GM21576 (cell line): ENCODE data around the gene CA12.

ENCODE experiments used
- ATAC-seq: cut with Tn5 transposase; IDR thresholded peaks from one replicate; pipeline ENCODE4 v1.9.1; 2021; ENCODE audit warnings: mild to moderate bottlenecking, moderate library complexity; ENCODE audit not compliant: unreplicated experiment

Gene CA12

DNA sequence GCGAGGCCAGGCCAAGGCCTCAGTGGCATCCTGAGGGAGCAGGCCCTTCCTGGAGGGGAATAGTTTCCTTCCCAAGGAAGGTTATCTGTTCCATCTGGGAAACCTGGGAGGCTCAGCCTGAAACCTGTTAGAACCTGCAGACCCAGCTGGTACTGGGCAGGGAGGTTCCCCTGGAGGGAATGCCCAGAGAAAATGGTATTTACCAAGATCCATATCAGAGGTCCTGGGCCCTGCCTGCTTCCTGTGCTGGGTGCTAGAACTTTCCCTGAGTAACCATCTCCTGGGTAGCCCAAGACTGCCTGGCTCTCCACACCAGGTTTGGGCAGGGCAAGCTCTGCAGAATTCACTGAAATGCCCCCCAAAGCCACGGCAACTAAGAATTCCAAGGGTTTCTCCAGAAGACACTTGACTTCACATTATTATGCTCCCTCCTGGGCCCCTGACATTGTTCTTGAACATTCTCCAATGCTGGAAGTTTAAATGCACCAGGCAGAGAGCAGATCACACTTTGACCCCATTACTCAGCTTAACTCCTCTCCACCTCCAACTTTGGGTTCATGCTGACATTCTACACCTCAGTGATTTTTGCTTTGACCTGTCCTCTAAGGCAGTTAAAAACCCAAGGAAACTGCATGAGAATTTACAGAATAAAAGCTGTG lies 2.0 kb downstream of the CA12 start:
- ATAC-seq, result no peak

DNA sequence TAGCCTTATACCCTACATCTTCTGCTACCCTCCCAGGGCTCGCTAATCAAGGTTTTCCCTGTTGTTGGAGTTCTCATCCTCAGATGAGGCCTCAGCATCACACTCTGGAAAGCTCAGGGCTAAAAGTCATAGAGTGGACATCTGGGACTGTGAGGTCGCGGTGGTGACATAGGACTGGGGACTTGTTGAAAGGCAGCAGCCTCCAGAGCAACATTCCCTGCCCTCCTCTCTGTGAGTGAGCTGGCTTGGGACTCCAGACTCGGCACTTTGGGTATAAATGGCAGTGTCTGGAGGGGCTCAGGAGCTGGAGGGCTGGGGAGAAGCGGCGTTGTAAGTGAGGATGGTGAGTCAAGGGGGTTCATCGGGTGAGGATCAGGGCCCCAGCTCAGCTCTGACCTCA lies 2.7 kb downstream of the CA12 start:
- ATAC-seq, result no peak

DNA sequence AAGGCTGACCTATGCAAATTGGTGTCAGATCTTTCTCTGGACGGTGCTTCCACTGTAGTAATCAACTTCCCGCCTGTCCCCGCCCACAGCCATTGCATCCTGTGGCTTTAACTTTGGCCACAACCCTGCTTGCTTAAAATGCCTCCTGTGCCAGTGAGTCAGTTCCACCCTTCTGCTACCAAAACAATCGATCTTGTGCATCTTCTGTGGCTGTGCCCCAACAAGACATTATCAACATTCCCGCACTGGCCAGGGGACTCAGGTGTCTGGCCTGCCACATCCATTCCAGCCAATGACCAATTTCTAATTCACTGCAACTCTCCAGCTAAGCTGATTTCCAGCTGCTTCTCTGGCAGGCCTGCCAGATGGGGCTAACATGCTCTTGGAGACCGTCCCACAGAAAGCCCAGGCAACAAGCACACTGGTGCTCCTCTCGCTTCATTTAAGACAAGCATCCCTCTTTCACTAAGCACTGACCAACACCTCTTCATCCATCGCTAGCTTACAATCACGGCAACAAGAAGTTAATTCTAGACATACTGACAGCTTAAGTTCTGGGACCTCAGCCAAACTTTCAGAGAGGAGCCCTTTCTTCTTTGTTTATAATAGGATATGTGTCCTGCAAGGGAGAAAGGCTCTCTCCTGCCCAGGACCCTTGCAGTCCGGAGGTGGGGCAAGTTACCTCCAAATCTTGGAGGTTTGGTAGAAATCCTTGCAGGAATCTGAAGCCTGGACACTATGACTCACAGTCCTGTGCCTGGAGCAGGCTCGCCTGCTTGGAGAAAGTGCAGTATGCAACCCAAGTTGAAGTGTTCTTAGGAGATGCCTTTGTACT lies 6.7 kb downstream of the CA12 start:
- no peak for ATAC-seq

DNA sequence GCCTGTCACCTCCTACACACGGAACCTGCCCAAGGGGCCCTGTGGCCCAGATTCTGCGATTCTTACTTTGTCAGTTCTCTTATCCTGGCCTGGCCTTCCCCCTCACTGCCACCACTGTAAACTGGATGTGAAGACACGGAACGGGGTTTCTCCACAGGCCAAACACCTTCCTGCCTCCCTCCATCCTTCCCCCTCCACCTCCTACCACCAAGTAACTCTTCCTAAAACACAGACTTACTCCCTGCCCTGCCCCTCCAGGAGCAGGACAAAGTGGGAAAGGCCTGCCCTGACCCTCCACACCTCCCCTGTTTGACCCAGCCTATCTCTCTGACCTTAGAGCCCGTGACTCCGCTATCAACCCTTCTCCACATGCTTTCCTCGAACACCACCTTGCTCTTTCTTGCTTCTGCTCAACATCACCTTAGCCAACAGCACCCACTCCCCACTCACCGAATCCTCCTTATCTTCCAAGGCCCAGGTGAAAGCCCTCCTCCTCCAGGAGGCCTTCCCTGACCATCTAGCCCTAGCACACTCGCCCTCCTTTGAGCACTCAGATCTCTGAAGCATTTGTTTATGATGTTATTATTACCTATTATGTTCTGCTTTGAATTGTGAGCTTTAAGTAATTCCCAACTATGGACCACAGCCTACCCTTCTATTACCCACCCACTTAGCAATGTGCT lies 7.6 kb downstream of the CA12 start:
- ATAC-seq, result no peak

DNA sequence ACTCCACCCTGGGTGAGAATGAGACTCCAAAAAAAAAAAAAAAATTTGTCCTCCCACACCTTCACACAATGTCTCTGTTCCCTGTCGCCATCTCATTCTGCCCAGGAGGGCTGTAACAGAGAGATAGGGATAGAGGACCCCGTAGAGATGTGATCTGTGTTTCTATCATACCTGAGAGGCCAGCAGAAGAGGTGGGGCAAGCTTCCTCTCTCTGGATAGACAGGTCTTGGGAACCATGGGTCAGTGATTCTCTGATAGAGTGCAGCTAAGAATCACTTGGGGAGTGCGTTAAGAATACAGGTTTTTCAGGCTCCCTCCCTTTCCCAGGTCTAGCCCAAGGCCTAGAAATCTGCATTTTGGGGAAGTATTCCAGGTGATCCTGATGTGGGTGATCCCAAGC lies 8.3 kb downstream of the CA12 start:
- ATAC-seq, result no peak

DNA sequence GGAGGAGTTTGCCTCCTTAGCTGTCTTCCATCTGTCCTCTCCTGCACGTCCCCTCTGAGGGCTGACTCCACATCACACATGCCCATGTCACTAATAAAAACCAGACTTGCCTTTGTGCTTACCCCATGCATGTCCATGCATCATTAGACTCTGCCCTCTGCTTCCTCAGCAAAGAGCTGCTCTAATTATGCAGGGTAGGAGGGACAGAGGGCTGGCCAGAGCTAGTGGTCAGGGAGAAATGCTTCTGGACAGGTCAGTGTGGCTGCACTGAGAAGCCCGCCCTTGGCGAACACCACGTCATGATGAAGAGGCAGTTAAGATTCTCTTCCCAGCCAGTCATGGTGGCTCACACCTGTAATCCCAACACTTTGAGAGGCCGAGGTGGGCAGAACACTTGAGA lies 8.9 kb downstream of the CA12 start:
- no peak for ATAC-seq

DNA sequence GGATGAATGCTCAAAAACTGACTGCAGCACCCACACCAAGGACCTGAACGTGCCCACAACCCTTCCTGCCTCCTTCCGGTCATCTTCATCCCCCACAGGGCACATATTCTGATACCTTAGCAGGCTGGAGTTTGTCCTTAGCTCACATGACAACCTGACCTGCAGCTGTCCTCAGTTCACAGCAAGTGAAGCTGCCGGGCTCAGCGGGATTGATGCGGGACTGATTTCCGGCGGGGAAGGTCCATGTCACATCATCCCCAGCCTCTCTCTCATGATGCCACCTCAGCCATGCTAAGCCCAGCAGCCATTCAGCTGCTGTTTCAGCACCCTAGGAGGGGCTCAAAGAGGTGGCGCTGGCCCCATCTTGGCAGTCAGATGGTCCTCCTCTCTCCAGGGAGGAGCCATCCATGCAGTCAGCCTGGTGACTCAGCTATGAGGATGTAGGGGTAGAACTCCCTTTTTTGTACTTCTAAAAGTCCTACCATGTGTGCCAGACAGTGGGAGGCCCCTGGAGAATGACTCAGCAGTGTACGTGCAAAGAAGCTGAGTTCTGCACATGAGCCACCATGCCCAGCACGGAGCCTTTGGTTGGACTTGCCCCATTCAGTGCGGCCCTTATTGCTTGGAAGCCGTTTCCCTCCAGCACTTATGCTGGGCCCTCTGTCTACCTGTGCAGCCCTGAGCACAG lies 9.5 kb downstream of the CA12 start:
- no peak for ATAC-seq

DNA sequence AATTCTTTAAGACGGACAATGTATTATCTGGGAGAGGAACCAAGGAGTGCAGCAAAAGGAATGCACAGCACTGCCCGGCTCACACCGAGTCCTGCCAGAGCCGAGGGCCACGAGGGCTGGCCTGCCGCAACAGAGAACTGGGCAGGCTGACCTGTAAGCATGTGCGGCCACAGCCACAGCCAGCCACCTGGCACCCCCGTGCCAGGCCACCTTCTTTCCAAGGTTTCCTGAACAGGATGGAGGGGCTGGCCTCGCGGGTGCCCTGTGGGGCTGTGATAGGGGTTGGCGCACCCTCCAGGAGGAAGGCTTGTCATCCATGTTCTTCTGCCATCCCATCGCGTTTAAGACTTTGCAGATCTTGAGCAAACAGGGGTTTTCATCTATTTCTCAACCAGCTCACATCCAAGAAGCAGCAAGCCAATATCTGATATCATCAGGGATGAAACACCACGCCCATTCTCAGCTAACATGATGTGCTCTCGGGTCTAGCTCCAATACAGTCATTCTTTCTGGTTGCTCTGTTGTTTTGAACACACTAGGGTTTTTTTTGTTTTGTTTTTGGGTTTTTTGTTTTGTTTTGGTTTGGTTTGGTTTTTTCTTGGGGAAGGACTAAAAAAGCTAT lies 10.2 kb downstream of the CA12 start:
- ATAC-seq, result no peak

DNA sequence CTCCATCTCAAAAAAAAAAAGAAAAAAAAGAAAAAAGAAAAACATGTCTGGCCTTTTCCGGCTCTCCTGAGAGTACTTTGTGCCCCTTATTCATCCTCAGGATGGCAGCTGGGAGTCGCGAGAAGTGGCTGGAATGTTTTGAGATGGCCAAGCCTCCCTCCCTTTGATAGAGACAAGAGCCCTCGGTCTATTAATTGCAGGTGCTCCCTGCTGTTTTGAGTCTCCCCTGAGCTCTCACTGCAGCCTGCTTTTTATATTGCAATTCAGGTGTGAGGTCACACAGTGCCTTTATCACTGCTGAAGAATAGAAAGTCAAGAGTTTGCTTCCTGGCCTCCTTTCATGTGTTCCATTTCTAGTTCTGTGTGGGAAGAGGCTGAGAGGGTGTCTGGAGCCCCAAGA lies 10.9 kb downstream of the CA12 start:
- ATAC-seq, result no peak

DNA sequence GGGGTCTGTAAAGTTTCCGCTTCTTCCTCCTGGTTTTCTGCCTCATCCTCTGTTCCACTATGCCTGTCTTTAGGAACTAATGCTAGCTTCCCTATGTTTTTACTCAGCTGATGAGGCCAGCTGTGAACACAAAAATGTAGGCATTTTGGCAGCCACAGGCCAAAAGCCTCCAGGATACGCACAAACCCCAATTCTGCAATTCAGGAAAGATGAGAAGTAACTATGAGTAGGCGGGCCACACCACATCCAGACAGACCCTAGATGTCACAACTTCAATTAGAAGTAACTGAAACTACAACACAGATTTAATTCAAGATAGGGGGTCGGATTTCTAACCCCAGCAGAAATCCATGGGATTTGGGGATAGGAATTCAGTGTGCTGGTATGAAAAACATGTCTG lies 11.9 kb downstream of the CA12 start:
- ATAC-seq, result no peak

DNA sequence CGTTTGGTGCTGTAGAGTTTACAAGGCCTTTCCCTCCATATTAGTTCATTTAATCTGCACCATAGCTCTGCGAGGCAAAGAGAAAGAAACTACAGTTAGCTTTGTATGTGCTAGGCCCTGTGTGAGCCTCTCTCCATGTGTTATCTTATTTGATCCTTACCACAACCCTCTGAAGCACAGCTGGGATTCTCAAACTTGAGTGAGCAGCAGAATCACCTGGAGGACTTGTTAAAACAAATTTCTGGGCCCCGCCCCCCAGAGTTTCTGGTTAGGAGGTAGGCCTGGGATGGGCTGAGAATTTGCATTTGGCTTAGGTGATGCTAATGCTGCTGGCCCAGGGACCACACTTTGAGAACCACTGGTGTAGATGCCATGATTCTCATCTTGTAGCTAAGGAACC lies 12.3 kb downstream of the CA12 start:
- no peak for ATAC-seq

DNA sequence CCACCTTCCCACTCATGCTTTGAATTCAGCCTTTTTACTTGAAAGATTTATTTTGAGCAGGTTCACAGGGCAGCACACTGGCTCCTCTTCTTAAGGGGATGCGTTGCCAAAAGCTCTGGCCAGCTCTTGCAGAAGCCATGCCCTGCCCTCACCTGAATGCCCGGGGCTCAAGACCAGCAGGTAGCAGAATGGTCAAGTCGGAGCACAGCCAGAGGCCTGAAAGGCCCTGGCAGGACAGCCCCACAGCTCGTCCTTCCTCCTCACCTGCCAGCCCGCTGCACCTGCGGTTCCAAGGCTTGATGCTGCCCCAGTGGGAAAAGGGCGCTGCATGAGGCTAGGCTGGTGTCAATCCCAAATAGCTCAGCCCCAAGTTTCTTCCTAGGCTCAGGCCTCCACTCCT lies 13.1 kb downstream of the CA12 start:
- no peak for ATAC-seq

DNA sequence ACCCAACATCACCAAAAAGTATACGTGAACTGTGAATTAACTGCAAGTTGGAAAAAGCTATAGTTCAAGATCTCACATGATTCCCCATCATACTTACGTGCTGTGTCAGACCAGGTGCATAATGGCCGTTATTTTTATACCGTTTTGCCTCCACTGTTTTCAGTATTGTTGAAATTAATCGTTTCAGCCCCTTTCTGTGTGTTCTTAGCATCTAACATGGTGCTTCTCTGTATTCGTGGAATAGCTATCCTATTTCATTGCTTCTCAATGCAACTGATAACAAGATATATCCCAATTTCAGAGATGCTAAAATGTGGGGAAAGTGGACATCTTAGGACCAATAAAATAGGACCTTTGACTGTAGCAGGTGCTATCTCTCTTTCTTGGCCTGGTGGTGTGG lies 13.7 kb downstream of the CA12 start:
- no peak for ATAC-seq

DNA sequence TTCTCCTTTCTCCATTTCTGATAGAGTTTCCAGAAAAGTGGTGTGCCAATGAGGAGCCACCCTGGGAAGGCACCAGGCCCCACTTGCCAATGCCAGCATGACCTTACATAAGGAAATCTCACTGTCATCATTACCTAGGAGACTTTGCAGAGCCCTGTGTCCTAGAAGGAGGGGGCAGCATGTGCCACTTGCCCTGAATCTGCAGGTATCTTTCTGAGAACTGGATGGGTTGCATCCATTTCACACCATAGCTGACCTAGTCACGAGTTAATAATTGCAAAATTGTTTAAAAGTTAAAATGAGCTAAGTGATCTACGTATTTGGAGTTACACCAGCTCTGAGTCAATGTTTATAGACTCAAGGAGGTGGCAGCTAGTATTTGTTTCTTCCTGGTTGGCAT lies 14.3 kb downstream of the CA12 start:
- ATAC-seq, result no peak

DNA sequence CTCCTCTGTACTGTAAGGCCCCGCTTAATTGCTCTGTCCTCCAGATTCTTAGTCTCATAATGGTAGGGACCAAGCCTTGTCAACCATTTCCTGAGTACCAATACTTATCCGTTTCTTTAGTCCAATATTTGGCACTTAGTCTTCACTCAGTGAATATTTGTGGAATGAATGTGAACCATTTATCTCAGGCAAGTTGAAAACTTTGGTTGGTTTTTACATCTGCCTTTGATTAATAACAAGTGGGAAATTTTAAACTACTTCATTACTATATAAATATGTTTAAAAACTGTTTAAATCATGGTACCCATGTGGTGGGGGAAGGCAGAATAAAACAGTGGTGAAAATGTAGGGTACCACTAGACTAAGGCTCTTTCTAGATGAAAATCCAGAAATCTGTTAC lies 15.2 kb downstream of the CA12 start:
- no peak for ATAC-seq

DNA sequence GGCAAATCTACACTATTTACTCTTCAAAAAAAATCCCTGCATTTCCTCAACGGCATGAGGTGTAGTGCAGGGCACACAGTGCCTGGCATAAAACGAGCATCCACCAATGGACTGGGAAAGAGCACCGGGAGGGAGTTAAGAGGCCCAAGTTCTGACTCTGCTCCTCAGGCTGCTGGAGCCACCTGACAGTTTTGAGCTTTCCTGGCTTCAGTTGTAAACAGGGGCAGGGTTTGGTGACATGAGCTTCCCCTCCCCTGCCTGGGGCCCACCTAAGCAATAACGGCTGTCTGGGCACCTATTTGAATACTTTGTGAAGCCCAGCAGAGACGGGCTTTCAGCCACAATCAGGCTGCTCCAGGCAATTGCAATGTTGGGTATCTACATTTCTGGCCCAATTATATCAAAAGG lies 16.4 kb downstream of the CA12 start:
- ATAC-seq, result no peak

DNA sequence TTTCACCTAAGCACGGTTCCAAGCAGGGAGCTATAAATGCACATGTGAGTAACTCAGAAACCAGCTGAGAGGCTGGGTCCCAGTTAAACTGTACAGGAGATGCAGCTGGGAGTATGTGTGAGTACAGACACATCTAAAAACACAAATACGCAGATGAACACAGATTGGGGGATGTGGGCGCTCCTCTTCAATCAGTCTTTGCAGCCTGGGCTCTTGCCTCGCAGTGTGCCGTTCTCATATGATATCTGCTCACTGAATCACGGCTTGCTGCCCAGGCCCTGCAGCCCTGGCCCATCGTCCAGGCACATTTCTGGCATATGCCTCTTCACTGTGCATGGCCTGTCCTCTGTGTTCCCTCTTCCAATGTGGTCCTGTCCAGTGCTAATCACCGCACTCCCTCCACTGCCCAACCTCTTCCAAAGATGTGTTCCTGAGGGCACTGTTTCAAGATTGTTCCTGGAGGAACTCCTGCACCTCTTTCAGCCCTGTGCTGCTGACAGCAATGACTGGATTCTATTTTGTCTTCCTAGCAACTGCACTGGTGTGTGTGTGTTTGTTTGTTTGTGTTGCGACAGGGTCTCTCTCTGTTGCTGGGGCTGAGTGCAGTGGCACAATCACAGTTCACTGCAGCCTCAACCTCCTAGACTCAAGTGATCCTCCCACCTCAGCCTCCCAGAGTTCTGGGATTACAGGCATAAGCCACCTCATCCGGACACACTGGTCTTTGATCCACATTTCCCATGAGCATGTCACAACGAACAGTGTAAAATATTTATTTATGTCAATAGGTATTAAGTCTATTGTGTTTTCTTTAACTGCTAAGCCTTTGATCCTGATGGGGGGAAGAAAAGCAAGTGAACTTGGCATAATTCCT lies 17.0 kb downstream of the CA12 start:
- ATAC-seq, result no peak

DNA sequence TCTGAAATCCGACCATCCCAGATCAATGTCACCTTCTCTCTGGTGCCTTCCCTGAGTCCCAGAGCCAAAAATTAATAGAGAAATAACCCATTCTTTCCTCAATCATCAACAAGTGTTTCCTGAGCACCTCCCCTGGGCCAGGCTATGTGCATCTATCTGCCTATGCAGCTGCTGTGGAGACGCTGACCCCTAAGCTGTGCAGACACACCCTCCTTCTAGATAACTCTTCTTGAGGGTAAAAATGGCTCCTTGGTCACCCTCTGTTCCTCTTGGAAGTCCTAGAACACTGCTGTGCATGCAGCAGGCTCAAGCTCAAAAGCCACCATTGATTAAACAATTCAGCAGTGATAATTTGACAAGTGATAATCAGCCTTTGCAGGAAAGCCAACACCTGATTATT lies 18.4 kb downstream of the CA12 start:
- no peak for ATAC-seq

DNA sequence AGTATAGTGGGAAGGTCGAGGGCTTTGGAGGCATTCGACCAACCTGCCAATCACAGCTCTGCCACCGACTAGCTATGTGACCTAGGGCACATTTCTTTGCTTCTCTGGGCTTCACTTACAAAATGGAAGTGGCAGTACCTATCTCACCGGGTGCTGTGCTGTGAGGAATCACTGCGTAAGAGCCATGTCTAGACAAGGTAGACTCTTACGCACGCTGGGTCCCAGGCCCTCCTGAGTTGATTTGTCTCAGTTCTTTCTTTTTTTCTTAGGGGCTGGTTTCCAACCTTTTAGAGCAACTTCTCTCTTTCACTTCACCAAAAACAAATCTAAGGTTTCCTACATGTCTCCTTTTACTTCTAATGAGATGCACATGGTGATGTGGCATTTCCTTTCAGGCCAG lies 18.8 kb downstream of the CA12 start:
- ATAC-seq, result no peak

DNA sequence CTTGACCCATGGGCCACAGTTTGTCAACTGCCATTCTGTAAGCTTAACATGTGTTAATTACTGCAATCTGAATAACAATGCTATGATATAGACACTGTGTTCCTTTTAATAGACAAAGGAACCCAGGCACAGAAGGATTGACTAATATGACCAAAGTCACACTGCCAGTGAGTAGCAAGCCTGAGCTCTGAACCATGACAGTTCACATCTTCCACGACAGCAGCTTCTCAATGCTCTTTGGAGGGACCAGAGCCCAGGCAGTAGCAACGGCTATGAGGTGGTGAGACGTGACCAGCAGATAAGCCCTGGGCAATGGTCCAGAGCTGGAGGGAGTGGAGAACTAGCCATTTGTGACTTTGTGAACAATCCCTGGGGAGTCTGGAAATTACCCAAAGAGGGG lies 19.4 kb downstream of the CA12 start:
- ATAC-seq, result no peak
